ENCODE measurements around the gene LAMA5.
A peak's percentile ranks its signal among the peaks of the same experiment; 100 is the strongest.
"Not testable (repeated sequence)": the region's sequence is repeated elsewhere in the genome, so short reads cannot be mapped to it uniquely, and the experiment has no call there.

The LAMA5 gene

DNA sequence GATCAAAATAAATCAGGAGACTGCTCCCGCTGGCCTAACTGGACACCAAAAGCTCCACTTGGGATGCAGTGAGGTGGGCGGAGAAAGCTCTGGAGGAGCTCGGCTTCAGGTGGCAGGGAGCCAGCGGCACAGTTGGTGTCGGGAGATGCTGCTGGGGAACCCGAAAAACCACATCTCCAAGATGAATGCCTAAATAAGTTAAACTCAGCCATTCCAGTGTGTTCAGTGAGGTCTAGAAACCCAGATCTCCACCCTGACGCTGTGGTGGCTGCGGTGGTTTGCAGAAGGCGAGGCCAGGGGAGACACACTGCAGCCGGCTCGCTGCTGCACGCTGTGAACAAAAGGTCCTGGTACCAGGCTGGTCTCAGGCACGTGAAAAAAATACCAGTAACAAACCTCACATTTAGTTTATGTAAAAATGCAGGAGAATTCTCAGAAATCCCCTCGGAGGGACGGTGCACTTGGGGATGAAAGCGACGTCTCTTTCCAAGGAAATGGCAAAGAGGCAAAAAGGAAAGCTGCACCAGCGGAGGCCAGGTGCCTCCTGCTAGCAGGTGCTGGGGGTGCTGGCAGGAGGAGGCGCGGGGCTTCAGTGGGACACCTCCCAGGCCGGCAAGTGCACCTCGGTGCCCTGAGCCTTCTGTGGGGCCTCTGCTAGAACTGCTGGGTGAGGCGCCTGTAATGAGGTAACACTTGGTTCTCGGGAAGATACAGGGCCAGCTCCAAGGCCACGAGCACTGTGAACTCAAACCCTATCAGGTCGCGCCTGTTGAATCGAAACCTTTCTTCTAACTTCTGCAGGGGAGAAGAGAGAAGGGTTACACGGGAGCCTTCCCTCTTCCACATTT lies 23.4 kb upstream of the LAMA5 start:
- DNase-seq (ENCODE audit: low spot score): no peak

DNA sequence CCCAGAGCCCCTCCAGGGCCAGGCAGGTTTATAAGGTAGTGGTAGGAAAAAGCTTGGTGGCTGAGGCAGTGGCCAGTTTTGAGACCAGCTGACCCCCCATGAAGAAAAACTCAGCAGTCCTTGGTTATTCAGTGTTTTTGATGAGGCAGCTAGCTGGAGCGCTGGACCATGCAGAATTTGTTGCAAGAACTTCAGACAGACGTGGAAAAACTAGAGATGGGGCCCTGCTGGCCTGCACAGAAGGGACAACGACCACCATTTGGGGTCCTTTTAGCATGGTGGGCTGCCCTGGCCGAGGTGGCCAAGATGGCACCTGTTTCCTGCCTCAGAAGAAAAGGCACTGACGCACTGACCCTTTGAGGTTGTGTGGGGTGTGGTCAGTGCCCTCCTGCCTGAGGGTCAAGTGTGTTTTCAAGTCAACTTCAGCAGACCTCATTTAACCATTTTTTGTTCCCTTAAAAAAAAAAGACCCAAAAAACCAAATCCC lies 22.5 kb upstream of the LAMA5 start:
- no peak for DNase-seq (ENCODE audit: low spot score)

DNA sequence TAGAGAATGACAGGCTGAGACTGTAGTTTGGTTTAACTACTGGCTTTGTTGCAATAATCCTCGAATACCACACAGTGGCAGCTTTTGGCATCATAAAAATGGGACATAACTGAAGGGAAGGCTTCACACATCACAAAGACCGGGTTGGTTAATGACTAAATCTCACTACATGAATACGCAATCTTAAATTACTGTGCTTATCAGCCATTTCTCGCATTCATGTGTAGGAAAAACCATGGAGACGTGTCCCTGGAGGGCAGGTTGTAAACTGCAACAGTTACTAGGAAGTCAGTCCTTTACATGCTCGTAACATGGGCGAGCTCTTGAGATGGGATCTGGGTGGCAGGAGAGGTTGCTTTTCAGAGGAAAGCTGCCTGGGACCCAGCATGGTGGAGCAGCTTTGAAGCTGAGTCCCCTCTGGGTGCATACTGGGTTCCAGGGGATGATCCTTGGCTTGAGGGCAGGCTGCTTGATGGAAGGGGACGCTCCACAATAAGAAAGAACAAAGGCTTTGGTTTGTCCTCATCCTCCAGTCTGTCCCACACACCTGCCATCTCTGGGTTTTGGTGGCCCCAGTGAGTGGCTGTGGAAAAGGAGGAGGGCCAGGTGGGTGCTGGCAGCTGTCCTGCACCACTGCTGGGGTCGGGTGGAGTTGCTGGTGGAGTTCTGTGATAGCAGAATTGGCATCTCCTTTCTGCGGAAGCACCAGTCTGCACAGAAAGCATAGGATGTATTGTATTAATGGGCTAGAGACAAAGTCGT lies 21.9 kb upstream of the LAMA5 start:
- DNase-seq (ENCODE audit: low spot score): no peak

DNA sequence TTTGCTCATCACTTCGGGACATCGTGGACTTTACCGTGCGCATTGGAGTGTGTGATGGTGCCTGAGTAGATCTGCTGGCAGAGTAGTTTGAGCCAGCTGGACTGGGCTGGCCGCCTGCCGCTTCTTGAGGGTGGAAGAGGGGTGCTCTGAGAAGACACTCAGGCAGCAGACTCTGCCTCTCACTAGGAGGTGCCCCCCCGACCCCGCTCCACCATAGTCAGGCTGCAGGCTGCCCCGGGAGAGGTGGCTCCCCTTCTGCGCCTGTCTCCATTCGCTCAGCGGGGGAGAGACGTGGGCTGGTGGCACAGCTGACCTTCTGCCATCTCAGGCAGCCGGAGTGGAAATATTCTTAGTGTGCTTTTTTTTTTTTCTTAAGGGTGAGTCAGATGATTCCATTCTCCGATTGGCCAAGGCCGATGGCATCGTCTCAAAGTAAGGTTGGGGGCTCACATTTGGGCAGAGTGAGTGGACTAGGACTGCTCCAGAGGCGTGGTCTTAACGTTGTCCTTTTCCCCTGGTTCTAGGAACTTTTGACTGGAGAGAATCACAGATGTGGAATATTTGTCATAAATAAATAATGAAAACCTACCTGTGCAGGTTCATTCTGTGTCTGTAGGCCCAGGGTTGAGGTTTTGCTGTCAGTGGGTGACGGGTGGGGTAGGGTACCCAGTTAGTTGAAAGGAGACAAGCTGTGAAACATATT lies 21.0 kb upstream of the LAMA5 start:
- DNase-seq (ENCODE audit: low spot score): no peak

DNA sequence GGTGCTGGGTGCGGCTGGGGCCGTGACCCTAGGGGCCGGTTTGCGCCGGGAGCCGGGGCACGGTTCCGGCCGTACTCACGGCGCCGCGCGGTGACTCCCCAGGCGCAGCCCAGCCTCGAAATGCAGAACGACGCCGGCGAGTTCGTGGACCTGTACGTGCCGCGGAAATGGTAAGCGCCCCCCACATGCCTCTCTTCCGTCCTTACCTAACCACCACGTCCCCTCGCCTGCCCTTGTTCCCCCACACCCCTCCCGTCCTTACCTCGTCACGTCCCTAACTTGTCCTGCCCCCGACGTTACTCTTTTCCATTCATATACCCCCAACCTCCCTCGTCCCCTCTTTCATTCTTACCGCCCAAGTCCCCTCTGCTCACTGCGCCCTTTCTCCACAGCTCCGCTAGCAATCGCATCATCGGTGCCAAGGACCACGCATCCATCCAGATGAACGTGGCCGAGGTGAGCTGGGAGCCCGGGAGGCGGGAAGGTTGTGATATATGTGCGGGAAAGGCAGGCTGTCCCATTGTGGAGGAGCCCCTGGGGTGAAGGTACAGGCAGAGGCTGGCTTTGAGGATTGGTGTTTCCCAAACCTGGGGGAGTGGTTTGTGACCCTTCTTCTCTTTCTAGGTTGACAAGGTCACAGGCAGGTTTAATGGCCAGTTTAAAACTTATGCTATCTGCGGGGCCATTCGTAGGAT lies 20.3 kb upstream of the LAMA5 start:
- DNase-seq (ENCODE audit: low spot score): no peak

DNA sequence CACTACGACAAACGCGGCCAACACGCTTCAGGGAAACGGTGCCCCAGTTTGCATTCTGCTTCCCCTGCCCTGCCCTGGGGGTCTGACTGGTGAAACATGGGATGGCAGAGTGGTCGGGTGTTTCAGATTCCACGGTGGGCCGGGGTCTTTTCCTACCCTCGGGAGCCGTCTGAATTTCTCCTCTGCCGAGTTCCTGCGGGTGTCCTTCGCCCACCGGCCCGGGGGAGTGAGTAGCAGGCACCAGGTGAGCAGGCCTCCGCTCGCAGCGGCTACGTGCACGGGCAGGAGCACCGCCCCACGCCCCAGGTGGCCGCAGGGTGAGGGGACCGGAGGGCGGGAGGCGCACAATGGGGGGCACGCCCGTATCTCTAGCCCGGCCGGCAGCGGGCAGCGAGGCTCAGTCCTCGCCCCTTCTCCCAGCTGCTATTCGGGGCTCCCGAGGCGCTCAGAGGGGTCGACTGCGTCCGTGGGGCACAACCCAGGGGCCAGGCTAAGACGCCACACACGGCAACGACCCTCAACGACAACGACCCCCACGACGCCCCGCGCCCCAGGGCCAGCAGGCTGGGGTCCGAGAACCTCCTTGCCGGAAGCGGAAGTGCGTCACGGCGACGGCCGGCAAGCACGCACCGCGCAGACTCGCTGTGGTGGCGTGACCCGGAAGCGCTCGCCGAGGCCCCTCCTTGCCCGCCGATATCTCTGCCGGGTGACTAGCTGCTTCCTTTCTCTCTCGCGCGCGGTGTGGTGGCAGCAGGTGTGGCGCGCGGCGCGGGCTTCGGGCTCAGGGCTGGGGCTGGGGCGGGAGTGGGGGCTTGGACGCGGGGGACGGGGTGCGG lies 19.5 kb upstream of the LAMA5 start, which contains the start of gene RPS21:
Gene RPS21 (plus strand): TSS at position 721 of the 836 bp plus-strand sequence. CDS start 236 bp downstream, outside the sequence.
- peak; percentile 97 for DNase-seq (ENCODE audit: low spot score)

DNA sequence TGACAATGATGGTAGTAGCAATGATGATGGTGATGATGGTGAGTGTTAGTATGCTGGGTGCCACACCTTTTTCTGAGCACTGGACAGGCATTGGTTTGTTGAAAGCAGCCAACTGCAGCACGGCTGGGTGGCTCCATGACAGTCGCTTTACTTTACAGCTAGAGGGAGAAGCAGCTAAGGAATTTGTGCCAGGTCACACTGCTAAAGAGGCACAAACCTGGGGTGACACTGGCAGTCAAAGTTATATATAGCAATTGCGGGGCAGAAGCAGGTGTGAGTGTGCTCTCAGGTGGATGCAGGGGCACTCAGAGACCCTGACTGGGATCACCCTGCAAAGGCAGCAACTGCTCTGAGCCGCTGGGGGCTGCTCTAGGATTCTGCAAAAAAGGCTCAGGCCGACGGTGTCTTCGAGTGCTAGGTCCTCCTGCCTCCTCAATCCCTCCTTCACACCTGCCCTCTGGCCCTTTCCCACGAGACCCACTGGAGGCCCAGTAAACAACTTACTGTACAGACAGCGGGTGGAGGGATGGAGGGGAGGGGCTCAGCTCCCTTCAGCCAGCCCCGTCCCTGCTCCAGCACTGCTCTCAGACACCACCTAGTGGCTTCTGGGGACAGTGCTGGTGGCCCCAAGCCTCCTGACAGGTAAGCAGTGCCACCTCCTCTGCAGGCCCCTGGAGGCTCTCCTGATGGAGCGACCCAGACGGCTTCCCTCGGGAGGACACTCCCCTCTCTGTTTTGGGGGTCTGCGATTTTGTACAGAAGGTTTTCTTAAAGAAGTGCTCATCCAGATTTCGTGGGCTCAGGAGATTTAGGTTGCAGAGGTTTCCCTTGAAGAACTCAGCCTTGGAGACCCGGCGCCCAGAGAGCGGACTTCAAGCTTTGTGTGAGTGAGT lies 15.4 kb upstream of the LAMA5 start:
- peak; percentile 97 for DNase-seq (ENCODE audit: low spot score)

DNA sequence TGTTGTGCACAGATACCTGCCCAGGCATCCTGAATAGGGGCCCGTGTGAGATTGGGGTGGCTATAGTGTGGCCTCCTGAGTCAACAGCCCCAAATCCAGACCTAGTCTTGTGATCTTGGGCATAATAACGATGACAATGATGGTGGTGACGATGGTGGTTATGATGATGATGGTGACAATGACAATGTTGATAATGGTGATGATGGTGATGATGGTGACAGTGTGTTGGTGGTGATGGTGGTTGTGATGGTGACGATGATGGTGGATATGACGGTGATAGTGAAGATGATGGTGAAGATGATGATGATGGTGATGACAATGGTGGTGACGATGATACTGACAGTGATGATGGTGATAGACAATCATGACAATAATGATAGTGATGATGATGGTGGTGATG lies 14.7 kb upstream of the LAMA5 start:
- DNase-seq (ENCODE audit: low spot score): no peak

DNA sequence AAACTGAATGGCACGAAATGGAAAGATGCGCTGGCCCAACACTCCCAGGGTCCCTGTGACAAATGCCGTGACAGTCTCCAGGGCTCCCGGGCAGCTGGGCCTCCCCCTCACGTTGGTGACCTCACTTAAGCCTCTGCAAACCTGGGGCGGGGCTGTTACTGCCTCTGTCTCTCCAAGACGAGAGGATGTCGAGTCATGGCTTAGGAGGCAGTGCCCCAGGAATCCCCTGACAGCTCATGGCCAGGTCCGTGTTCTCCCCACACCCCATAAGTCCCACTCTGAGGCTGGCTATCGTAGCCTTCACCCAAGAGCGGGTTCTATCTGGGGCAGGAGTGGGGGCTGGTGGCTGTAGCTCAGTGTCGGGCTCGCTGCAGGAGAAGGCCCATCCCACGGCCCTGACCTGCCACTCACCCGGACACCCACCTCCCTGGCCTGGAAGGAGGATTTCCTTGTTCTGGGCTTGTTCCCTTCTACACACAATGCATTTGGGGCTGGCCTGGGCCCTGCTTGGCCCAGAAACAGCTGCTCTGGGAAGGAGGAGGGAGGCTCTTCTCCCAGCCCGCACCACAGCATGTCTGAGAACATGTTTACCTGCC lies 14.2 kb upstream of the LAMA5 start:
- DNase-seq (ENCODE audit: low spot score): no peak

DNA sequence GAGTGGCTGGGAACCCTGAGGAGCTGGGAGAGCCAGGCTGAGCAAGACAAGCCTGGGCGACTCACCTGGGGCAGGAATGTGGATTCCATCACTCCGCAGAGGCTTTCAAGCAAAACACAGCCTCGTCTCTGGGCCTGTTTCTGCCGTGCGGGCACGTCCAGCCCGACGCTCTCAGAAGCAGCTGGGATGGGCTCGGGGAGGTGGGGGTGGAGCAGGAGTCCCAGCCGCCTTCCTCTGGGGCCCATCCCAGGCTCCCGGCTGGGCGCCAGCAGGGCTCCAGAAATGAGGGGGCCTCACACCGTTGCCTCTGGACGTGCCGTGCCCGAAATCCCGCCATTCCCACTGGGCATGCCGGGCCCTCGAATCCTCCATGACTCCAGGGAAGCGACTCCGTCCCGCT lies 11.1 kb upstream of the LAMA5 start:
- no peak for DNase-seq (ENCODE audit: low spot score)

DNA sequence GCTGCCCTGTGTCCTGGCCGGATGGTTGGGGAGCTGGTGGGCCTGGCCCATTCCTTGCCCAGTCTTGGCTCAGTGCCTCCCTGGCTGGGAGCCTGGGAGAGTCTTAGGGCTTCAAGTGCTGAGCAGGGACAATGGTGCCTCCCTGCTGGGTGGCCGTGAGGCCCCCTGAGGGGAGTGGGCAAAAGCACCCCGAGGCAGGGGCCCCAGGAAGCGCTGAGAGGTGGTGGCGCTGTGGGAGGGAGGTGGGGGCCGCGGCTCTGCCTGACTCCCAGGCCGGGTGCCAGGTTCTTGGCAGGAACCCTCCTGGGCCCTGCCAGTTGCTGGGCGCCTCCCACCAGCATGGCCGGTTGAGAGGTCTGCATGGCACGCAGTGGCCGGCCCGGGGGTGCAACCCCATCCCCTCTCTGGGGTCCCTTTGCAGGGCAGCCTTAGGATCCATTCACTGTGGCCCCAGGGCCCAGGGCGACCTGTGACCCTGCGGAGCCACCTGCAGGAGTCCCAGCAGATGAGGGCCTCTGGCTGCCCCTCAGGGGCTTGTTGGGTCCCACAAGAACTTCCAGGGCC lies 10.6 kb upstream of the LAMA5 start:
- DNase-seq (ENCODE audit: low spot score): no peak

DNA sequence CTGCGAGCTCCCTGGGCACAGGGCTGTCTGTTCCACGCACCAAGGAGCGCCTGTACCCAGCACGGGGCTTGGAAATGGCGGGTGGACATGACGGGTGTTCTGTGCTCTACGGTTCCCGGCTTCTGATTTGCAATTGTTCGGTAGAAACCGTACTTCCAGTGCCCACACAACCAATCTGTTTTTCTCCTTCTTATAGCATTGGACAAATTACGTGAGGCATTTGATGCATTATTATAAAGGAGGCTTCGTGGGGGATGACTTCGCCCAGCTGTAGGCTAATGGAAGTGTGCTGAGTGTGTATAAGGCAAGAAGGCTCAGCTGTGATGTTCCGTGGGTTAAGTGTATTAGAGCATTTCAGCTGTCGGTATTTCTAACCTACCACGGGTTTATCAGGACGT lies 10.0 kb upstream of the LAMA5 start:
- no peak for DNase-seq (ENCODE audit: low spot score)

DNA sequence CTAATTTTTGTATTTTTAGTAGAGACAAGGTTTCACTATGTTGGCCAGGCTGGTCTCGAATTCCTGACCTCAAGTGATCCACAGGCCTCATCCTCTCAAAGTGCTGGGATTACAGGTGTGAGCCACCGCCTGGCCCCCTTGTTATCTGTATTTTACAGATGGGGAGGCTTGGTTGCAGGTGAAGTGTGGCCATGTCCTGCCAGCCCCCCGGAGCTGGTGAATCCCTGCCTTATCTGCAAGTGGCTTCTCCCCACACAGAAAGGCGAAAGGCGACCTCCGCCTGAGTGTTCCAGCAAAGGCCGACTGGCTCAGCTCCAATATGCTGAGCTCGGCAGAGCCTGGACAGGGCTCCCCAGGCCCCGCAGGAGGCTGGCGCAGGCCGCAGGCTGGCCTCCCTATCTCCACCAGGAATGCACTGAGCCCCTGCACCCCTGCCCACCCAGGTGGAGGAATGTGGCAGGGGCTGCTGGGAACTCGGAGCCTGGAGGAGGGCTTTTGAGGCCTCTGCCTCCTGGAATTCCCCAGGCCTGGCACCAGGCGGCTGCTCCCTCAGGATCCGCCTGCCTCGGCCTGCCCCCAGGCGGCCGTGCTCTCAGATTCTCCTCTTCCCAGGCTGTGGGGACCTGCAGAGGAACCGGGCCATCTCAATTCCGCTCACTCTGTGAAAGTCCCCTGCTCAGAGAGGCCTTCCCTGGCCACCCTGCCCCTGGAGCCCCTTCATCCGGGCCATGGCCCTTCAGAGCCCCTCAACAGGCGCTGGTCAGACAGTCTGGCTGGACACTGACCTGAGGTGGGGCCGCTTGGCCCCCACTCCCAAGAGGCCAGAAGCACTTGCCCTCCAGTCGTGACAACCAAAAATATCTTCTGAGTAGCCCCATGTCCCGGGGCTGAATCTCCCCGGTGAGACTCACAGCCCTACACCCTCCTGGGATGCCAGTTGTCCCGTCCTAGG lies 9.3 kb upstream of the LAMA5 start:
- DNase-seq (ENCODE audit: low spot score): peak; percentile 73

DNA sequence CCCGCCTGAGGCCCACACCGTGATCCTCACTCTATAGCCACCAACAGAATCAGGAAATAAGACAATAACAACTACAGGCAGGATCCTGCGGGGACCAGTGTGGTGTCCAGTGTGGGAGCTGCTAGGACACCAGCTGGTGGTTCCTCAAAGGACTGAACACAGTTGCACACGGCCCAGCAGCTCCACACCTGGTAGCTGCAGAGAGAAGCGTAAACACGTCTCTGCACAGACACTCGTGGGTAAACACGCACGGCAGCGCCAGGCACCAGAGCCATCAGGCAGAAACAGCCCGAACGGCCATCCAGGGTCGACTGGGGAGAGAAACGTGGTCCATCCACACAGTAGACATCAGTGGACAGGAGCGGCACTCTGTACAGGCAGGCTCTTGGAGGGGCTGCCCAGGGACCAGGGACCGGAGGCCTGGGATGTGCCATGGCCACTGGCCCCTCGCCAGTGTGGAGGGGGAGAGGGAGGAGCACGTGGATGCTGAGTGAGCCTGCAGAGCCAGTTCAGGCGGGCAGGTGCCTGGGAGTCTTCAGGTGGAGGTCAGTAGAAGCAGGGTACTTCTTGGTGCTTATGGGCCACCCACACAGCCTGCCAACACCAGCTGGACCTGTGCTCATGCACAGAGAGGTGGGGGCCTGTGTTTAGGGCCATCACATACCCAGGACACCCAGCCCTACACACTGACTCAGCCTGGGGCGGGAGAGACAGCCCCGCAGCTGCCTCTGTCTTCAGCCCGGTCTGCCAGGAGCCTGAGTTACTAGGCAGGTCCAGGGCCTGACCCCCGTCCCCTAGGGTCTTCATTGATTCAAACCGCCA lies 7.4 kb upstream of the LAMA5 start:
- DNase-seq (ENCODE audit: low spot score): no peak

DNA sequence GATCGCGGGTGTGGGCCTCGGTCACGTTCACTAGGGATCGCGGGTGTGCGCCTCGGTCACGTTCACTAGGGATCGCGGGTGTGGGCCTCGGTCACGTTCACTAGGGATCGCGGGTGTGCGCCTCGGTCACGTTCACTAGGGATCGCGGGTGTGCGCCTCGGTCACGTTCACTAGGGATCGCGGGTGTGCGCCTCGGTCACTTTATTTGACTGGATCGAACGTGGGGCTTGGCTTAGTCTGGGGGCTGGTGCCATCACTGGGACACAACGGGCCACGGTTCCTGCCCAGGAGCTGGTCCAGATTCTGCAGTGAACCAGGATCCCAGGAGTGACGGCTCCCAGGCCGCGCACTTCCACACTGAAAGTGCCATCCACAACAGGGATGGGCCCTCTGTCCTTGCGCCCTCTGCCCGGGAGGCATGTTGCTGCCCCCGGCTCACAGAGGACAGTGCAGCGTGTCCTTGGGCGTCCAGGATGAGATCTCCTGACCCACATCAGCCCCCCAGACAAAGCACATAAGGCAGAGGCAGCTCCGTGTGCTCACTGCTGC lies 6.6 kb upstream of the LAMA5 start:
- DNase-seq (ENCODE audit: low spot score): not testable (repeated sequence)

DNA sequence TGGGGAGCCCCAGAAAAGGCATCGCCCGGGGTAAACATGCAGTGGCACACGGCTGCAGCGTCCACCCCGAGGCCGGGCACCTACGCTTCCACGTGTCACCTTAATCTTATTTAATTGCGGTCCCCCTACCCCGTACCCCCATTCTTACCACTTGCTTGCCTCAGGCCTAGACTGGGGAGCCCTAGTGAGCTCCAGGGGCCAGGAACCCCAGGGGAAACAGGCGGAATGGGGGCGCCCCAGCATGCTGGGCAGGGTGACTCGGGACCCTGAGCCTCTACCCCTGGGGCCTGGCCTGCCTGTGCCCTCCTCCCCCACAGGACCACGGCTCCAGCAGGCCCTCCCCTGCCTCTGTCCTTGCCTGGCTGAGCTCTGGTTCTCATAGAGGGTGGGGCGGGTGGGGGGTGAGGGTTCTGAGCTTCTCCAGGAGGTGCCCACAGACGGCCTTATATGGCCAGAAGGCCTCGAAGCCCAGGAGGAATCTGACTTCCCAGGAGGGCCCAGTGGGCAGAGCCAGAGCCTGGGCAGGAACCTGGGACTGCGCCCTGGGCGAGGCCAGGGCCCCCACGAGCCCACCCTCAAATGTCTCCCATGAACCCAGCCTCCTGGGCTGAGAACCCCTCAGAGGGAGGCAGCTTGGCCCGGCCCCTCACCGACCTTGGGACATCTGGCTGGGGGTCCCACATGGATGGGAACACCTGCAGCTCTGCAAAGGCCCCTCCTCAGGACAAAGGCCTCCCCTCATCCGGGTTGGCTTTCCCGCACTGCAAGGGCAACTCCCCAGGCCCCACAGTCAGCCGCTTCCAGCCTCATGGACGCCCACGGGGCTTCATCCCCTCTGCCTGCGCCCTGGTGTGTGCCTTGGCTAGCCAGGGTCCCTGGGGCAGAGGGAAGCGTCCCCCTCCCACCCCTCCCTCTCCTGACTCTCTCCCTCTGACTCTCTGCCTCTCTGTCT lies 5.2 kb upstream of the LAMA5 start:
- no peak for DNase-seq (ENCODE audit: low spot score)
